Stomach (tissue), 4 donors: ENCODE results near the gene KPNA6.

Source experiments
- CTCF ChIP-seq, 7 experiments: fragments of 450-650 bp in 4 of 7; fragments of 200-600 bp in 3 of 7; sonication (generic) in 3 of 7; IDR thresholded peaks; one replicate each; pipeline ENCODE4 v1.5.1; 2016 to 2019; ENCODE audit warnings: antibody characterized with exemption in 7 of 7, control low read depth in 2 of 7, mild to moderate bottlenecking in 1 of 7
- EP300 ChIP-seq: sonication (generic); formaldehyde crosslinking; IDR thresholded peaks from one replicate; pipeline ENCODE4 v1.6.1; 2017; ENCODE audit warnings: antibody characterized with exemption
- POLR2A ChIP-seq, 4 donors: fragments of 450-650 bp; IDR thresholded peaks; one replicate each; pipeline ENCODE4 v1.6.1; 2016; ENCODE audit warnings: antibody characterized with exemption in 4 of 4, control low read depth in 2 of 4, mild to moderate bottlenecking in 1 of 4, moderate library complexity in 1 of 4
- POLR2AphosphoS5 ChIP-seq, 3 donors: sonication (generic); formaldehyde crosslinking; IDR thresholded peaks; one replicate each; pipeline ENCODE4 v1.6.1; 2016; ENCODE audit warnings: antibody characterized with exemption in 3 of 3

GRCh38 chr1:32105338-32105737 lies 2.5 kb upstream of the KPNA6 start:
- no peak for TF ChIP-seq EP300
- no peak for TF ChIP-seq CTCF (IDR thresholded peaks at IDR 0.05)
- no peak for TF ChIP-seq POLR2A (IDR thresholded peaks at IDR 0.05)
- no peak for TF ChIP-seq POLR2AphosphoS5 (IDR thresholded peaks at IDR 0.05)
